HG03378 (cell line): ENCODE results near the gene CYBC1.

ENCODE experiments used
- ATAC-seq: cut with Tn5 transposase; IDR thresholded peaks from one replicate; pipeline ENCODE4 v1.9.1; 2021; ENCODE audit warnings: mild to moderate bottlenecking, moderate library complexity; ENCODE audit not compliant: unreplicated experiment

CYBC1 gene

GRCh38 chr17:82411396-82412053 is 39.0 kb downstream of the CYBC1 start:
- no peak for ATAC-seq

GRCh38 chr17:82410014-82410716 is 40.4 kb downstream of the CYBC1 start:
- no peak for ATAC-seq

GRCh38 chr17:82408938-82409318 is 41.6 kb downstream of the CYBC1 start:
- ATAC-seq: no peak

GRCh38 chr17:82408288-82408937 is 42.1 kb downstream of the CYBC1 start:
- ATAC-seq: no peak

- ATAC-seq: no peak
Observed at GRCh38 chr17:82407255-82407654, 43.3 kb downstream of the CYBC1 start.

GRCh38 chr17:82406131-82406671 is 44.4 kb downstream of the CYBC1 start:
- ATAC-seq: no peak

- no peak for ATAC-seq
Observed at GRCh38 chr17:82405051-82405450, 45.5 kb downstream of the CYBC1 start.

- no peak for ATAC-seq
Observed at GRCh38 chr17:82403662-82404660, 46.6 kb downstream of the CYBC1 start.

- ATAC-seq: peak; percentile 58
Observed at GRCh38 chr17:82402865-82403264, 47.7 kb downstream of the CYBC1 start.

- ATAC-seq: no peak
Observed at GRCh38 chr17:82400830-82401229, 49.7 kb downstream of the CYBC1 start.

GRCh38 chr17:82400206-82400605 is 50.3 kb downstream of the CYBC1 start:
- ATAC-seq: no peak

GRCh38 chr17:82399601-82400101 is 50.9 kb downstream of the CYBC1 start:
- ATAC-seq: no peak

GRCh38 chr17:82399041-82399441 is 51.5 kb downstream of the CYBC1 start:
- ATAC-seq: no peak

GRCh38 chr17:82397449-82398335 is 52.9 kb downstream of the CYBC1 start:
- ATAC-seq: no peak

- ATAC-seq: no peak
Observed at GRCh38 chr17:82396601-82397435, 53.7 kb downstream of the CYBC1 start.

GRCh38 chr17:82394278-82394677 is 56.3 kb downstream of the CYBC1 start:
- no peak for ATAC-seq

- ATAC-seq: no peak
Observed at GRCh38 chr17:82392941-82393340, 57.6 kb downstream of the CYBC1 start.
